Heart right ventricle (tissue), 16 donors: Measurements from ENCODE around the gene SH3TC2. TPM values are rescaled to one million over a fixed set of nuclear protein-coding genes. Genes with fewer than 3 reads are reported as not detected.

Source experiments
- ATAC-seq, 8 donors: fragments of 200-7000 bp; cut with Tn5 transposase; one replicate each; pipeline ENCODE4 v1.9.1; 2020; ENCODE audit warnings: mild to moderate bottlenecking in 8 of 8, moderate library complexity in 8 of 8, moderate number of reproducible peaks in 1 of 8
- DNase-seq, 2 donors: peaks; one replicate each; pipeline ENCODE4 v3.0.0-alpha.2; 2020
- H3K27ac ChIP-seq, 10 donors: fragments of 200-600 bp; sonication (generic) in 2 of 10; one replicate each; pipeline versions ENCODE4 v1.5.0 to v1.8.0; 2020 to 2022; ENCODE audit warnings: mild to moderate bottlenecking in 3 of 10
- H3K27me3 ChIP-seq, 7 donors: fragments of 200-600 bp; one replicate each; pipeline ENCODE4 v1.8.0; 2021 to 2022; ENCODE audit warnings: mild to moderate bottlenecking in 2 of 7
- H3K36me3 ChIP-seq, 9 donors: fragments of 200-600 bp; sonication (generic) in 1 of 9; one replicate each; pipeline versions ENCODE4 v1.5.0 to v1.8.0; 2020 to 2022; ENCODE audit warnings: mild to moderate bottlenecking in 2 of 9
- H3K4me1 ChIP-seq, 9 donors: fragments of 200-600 bp; sonication (generic) in 1 of 9; one replicate each; pipeline versions ENCODE4 v1.5.0 to v1.8.0; 2020 to 2022; ENCODE audit warnings: mild to moderate bottlenecking in 4 of 9
- H3K4me3 ChIP-seq, 10 donors: fragments of 200-600 bp; sonication (generic) in 2 of 10; one replicate each; pipeline versions ENCODE4 v1.5.0 to v1.8.0; 2020 to 2022; ENCODE audit warnings: mild to moderate bottlenecking in 7 of 10, moderate library complexity in 2 of 10
- H3K9me3 ChIP-seq, 11 donors: fragments of 200-600 bp in 10 of 11; sonication (generic) in 2 of 11; one replicate each; pipeline versions ENCODE4 v1.5.0 to v1.8.0; 2013 to 2022; ENCODE audit warnings: mild to moderate bottlenecking in 2 of 11, control low read depth in 1 of 11, moderate library complexity in 1 of 11
- CTCF ChIP-seq, 9 donors: fragments of 200-600 bp; sonication (generic) in 2 of 9; IDR thresholded peaks; one replicate each; pipeline versions ENCODE4 v1.5.0 to v1.8.0; 2021 to 2022; ENCODE audit warnings: antibody characterized with exemption in 9 of 9, mild to moderate bottlenecking in 5 of 9, moderate library complexity in 1 of 9
- WGBS, 2 donors: extraction: QIAGEN DNeasy Blood & Tissue Kit; methylation state at CpG; one replicate each; pipeline ENCODE4 v1.1.7; 2013; ENCODE audit warnings: inconsistent platforms in 1 of 2; 5-methylcytosine and 5-hydroxymethylcytosine counted together
- intact Hi-C, 10 donors: fragments of 100-400 bp; cut with DNase I; formaldehyde crosslinking; loops; one replicate each; pipeline versions ENCODE4 v1.11.1 to v1.14.2; 2022
- polyA plus RNA-seq, 2 donors: library from polyadenylated mRNA; stranded (reverse); fragments of 200-250 nt; gene quantifications; one replicate each; pipeline ENCODE4 v1.2.3, GENCODE V29; 2013
- total RNA-seq, 10 donors: library from RNA; stranded (reverse); fragmentation: NEBNext Ultra II Directional in 3 of 10; extraction: Animal tissue kit (Norgen Biotek cat#: 25700) in 3 of 10; gene quantifications; one replicate each; pipeline versions ENCODE4 v1.2.1 to v1.2.4, GENCODE V29; 2021 to 2023
- donor health status: Arrhythmogenic right ventricular cardiomyopathy.
- donor health status: ischemic (EF 13 %, LVEDD 7.1; RV severe dilation, severe dysfunction).
- donor health status: healthy with polysubstance abuse.
- donor health status: DM: no; HTN: yes; CAD: no.
- donor health status: DM: no; HTN: no; CAD: no.
- donor health status: ischemic (EF 25% LVEDD 6.9; RV normal size, moderate dysfunction).
- donor health status: ischemic (EF 25% LVEDD 5.7; RV mildly dilated, moderate dysfunction).
- donor health status: healthy.
- donor health status: DM: yes; HTN: yes; CAD: no.
- donor health status: Ischemic cardiomyopathy.
- donor health status: ischemic (EF 35%, LVEDD 5.7; RV mildly dilated, moderate dysfunction).
- donor health status: nonischemic (EF 11% LVEDD 7.7; RV severe dilation, severe dysfunction).
- donor health status: DM: yes; HTN: yes; CAD: no.
- donor health status: PGD.
- donor health status: ischemic (EF 29% LVEDD 5.4; RV normal size, mild dysfunction).
- donor health status: nonischemic (EF 23%, LVEDD 6.1; RV moderate dilation, normal function).

Gene SH3TC2
- total and polyA plus RNA-seq, 12 donors: 0.91 to 13.1 (median 6.9) TPM

GRCh38 chr5:149043641-149044040 is 19.2 kb downstream of the SH3TC2 start:
- ATAC-seq: no peak
- 62 to 79% methylated on average over 4 of the region's 4 CpGs for WGBS, 2 donors
- H3K9me3 ChIP-seq: no peaks in the 10 kb centered on the region
- no peak overlapping the region for H3K4me3 ChIP-seq
- no peak for DNase-seq
- no peaks in the 10 kb centered on the region for H3K27me3 ChIP-seq
- no peak for TF ChIP-seq CTCF (IDR thresholded peaks at IDR 0.05)
- peaks cover 0 to 25% (median 0%) of the 10 kb centered on the region in 9 donors for H3K36me3 ChIP-seq
- H3K4me1 ChIP-seq: peaks cover 0 to 36% (median 26%) of the 10 kb centered on the region in 9 donors
- intact Hi-C loops: loop anchor here in 1 of 10 donors (5.0 kb wide), 1 partner anchor 69 kb away; no protein-coding TSS in a partner anchor
- H3K27ac ChIP-seq: no peak overlapping the region

- no peaks in the 10 kb centered on the region for H3K27me3 ChIP-seq
- ATAC-seq (no peak), DNase-seq (no peak)
- H3K36me3 ChIP-seq: peaks cover 0 to 21% (median 0%) of the 10 kb centered on the region in 9 donors
- H3K4me1 ChIP-seq: peaks cover 0 to 41% (median 27%) of the 10 kb centered on the region in 9 donors
- H3K27ac ChIP-seq: no peak overlapping the region
- whole genome bisulfite sequencing, 2 donors: 92 to 94% methylated on average over 1 of the region's 1 CpG
- no peak for TF ChIP-seq CTCF (IDR thresholded peaks at IDR 0.05)
- no peak overlapping the region for H3K4me3 ChIP-seq
- intact Hi-C loops: loop anchor here in 1 of 10 donors (5.0 kb wide), 1 partner anchor 69 kb away; no protein-coding TSS in a partner anchor
- no peaks in the 10 kb centered on the region for H3K9me3 ChIP-seq
Measured at GRCh38 chr5:149042865-149043264, 20.0 kb downstream of the SH3TC2 start.

- ATAC-seq (no peak), DNase-seq (no peak)
- Histone ChIP-seq H3K27ac (peak overlapping the region in 5 of 10 donors; percentile 4 to 75 (median 31)), H3K4me1 (peaks cover 0 to 54% (median 35%) of the 10 kb centered on the region in 9 donors), H3K27me3 (no peaks in the 10 kb centered on the region), H3K4me3 (no peak overlapping the region), H3K9me3 (no peaks in the 10 kb centered on the region), H3K36me3 (peaks cover 0 to 10% (median 0%) of the 10 kb centered on the region in 9 donors)
- WGBS, 2 donors: 67% methylated on average over 5 of the region's 5 CpGs
- intact Hi-C loops: loop anchor here in 1 of 10 donors (5.0 kb wide), 1 partner anchor 71 kb away; no protein-coding TSS in a partner anchor
- TF ChIP-seq CTCF (IDR thresholded peaks at IDR 0.05): no peak
Measured at GRCh38 chr5:149041242-149041641, 21.6 kb downstream of the SH3TC2 start.

- H3K9me3 ChIP-seq: no peaks in the 10 kb centered on the region
- TF ChIP-seq CTCF (IDR thresholded peaks at IDR 0.05): no peak
- peak in 6 of 8 donors; percentile 43 to 81 (median 68) for ATAC-seq
- DNase-seq: peak in 1 of 2 donors; percentile 30
- peaks cover 0 to 62% (median 35%) of the 10 kb centered on the region in 9 donors for H3K4me1 ChIP-seq
- 44 to 63% methylated on average over 1 of the region's 1 CpG for WGBS, 2 donors
- no peak overlapping the region for H3K4me3 ChIP-seq
- H3K27ac ChIP-seq: peak overlapping the region in 9 of 10 donors; percentile 3 to 75 (median 39)
- no peaks in the 10 kb centered on the region for H3K27me3 ChIP-seq
- intact Hi-C loops: loop anchor here in 1 of 10 donors (5.0 kb wide), 1 partner anchor 72 kb away; no protein-coding TSS in a partner anchor
- H3K36me3 ChIP-seq: peaks cover 0 to 7% (median 0%) of the 10 kb centered on the region in 9 donors
Measured at GRCh38 chr5:149040421-149040820, 22.4 kb downstream of the SH3TC2 start.
